HG03439 (cell line): Measurements from ENCODE around the gene CPNE5.

Experiments used
- ATAC-seq: cut with Tn5 transposase; IDR thresholded peaks from one replicate; pipeline ENCODE4 v1.9.1; 2021; ENCODE audit warnings: mild to moderate bottlenecking, moderate library complexity; ENCODE audit not compliant: unreplicated experiment

CPNE5 gene

GRCh38 chr6:36858407-36858981 lies 19.2 kb upstream of the CPNE5 start:
- ATAC-seq: no peak

GRCh38 chr6:36857325-36857724 lies 18.1 kb upstream of the CPNE5 start:
- no peak for ATAC-seq

DNA sequence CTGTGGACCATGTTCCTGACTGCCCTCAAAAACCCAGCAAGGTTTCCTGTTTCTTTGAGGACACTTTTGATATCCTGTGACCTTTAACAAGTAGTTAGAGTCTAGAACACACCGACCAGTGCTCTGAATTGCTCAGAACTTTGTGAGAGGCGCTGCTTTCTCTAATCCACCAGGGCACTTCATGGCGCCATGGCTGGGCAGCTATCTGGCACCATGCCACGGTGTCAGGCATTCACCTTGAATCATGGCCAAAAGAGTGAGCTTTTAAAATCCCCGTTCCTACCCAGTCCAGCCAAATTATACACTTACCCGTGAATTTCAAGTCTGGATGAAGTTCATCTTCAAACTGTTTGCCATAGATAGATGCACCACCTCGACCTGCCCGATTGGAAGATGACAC lies 17.0 kb upstream of the CPNE5 start:
- no peak for ATAC-seq

DNA sequence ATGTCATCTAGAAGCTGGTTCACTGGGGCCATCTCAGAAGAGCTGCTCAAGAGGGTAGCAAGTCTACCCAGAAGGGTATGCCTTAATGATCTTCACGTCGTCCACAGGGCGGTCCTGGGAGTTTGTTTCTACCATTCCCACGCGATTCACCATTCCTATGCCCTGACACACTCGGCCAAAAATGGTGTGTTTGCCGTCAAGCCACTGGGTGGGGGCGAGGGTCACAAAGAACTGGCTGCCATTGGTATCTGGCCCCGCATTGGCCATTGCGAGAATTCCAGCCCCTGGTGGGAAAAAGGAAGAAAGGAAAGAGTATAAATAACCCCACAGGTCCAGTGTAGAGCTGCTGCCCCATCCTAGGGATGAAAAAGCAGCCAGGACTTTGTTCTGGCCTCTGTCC lies 16.5 kb upstream of the CPNE5 start:
- no peak for ATAC-seq

- ATAC-seq: no peak
Observed at GRCh38 chr6:36853325-36853724, 14.1 kb upstream of the CPNE5 start.

- ATAC-seq: no peak
Observed at GRCh38 chr6:36852481-36853147, 13.4 kb upstream of the CPNE5 start.

DNA sequence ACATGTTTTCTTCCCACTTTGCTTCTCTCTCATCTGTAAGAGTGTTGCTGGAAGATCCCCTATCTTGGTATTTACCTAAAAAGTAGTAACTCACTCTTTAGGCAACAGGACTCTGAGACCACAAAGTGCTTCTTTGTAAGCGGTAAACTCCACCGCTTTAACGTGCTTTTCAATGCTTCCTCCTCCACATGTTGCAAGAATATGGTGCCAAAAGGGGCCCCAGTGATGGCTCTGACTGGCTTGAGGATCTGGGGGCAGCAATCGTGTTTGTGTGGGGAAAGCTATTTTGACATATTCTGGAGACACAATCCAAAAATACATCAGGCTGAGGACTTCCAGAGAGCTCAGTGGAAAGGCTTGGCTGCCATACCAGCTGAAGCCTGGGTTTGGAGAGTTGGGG lies 12.4 kb upstream of the CPNE5 start:
- ATAC-seq: no peak

DNA sequence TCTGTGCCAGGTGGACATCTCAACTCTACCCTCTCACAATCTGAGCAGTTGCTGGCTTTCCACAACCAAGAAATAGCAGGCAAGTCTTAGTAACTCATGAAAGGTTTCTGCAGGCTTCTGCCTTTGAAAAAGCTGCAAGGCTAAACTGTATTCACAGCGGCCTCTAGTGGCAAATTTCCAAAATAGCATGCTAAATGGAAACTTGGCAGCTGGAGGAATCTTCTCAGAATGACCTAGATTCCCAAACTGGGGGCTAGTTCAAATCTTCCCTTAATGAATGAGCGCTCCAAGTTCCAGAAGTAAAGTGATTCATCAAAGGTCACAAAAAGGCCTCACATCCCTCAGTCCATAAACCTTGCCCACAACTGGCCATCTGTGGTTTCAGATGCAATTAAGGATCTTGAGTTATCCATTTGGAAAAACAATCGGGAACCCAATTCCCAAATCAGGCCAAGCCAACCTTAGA lies 11.9 kb upstream of the CPNE5 start:
- ATAC-seq: no peak

DNA sequence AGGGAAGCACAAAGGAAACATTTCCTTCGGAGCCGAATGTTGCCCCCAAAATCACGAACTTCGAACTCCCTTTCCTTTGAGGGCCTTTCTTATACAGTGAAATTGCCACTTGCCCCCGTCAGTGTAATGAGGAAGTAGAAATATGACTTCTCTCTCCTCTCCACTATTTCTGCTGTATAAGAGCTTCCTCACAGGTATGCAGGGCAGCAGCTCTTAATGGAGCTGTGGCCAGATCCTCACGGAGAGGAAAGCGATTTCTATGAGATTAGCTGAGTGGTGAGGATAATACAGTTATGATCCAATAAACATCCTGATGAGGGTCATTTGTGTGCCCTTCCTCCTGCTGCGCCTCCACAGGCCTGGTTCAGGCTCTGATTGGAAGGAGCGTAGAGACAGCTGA lies 10.8 kb upstream of the CPNE5 start:
- no peak for ATAC-seq

- ATAC-seq: no peak
Observed at GRCh38 chr6:36848658-36849441, 9.6 kb upstream of the CPNE5 start.

DNA sequence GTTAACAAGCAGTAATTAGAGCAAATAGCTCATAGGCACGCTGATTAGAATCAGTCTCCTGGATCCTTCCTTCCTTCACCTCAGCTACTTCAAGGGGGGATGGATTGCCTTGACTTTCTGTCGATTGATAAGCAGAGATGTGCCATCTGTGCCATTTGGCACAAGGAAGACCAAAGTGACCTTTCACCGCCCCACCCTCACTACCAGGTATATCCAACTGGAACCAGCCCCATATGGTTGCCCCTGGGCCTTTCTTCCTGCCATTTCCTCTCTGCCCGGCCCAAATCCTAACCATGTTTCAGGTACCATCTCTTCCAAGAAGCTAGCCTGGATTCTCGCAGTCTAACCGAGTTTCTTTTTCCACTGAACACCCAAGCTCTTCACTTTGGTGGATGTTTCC lies 8.7 kb upstream of the CPNE5 start:
- no peak for ATAC-seq

GRCh38 chr6:36847152-36847551 lies 7.9 kb upstream of the CPNE5 start:
- ATAC-seq: no peak

DNA sequence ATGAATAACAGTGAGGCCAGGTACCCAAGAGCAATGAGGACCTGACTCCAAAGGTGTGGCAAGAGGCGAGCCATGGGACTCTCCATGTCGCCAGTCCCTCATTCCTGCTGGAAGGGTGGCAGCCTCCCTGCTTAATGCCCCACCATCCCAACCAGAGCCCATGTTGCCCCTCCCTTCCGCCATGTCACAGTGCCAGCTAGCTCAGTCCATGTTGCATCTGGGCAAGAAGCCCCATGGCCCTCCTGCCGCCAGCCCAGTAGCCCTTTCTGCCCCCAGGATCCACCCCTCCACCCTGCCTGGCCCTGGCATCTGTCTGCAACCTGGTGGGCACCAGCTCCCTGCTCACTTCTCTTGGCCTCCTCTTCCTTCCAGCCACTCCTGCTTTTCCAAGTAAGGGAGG lies 6.0 kb upstream of the CPNE5 start:
- no peak for ATAC-seq

DNA sequence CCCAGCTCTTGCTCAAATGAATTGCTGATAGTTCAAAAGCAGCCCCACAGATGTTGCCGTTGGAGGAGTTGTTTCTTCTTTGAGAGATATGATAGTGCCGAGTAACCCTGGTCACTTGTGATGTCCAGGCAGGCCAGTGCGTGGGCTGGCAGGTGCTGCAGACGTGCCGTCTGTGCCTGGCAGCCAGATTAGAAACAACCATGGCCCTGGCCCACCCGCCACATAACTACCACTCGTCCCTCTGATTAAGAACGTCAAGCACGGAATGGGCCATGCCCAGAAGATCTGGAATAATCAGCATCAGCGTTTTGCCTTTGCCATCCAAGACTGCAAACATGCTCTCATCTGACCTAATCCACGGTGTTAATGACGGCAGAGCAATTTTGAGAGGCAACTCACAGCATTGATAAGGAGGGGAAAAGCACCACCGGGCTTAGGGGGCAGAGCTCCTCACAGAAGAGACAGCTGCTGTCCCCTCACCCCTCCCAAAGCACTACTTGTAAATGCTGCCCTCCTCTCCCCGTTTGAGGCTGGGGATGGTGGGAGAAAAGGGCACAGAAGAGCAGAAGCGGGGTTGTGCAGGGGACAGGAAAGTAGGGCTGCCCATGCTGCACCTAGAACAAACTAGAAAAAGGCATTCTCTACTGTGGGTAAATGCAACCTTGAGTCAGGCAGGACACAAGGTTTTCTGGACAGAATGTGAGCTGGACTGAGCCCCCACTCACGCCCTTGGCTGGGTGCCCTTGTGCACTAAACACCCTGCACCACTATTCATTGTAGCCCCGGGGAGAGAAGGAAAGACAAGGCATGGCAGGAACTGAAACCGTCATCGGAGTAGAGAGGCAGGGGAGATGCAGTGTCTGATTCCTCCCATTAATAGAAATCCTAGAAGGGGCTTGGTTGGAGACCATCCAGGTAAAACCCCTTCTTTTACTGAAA lies 5.3 kb upstream of the CPNE5 start:
- no peak for ATAC-seq

DNA sequence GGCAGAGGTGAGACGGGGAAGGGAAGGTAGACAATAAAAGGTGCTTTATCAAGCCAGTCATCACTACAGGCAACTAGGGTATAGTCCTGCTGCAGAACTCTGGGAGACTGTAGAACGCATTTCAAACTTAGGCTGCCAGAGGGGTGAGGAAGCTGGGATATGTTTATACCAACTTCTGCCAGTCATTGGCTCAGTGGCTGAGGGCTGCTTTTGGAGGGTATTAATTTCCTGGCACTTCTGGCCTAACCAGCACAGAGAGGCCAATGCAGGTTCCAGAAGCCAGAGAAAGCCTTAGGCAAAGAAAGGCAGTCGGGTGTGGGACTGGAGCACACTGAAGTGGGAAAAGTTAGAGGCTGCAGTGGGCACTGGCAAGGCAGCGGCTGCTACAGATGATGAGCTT lies 3.9 kb upstream of the CPNE5 start:
- no peak for ATAC-seq

- ATAC-seq: no peak
Observed at GRCh38 chr6:36841756-36842155, 2.5 kb upstream of the CPNE5 start.

- no peak for ATAC-seq
Observed at GRCh38 chr6:36840432-36841403, 1.5 kb upstream of the CPNE5 start.

GRCh38 chr6:36839749-36840431 lies 646 bp upstream of the CPNE5 start:
- no peak for ATAC-seq

DNA sequence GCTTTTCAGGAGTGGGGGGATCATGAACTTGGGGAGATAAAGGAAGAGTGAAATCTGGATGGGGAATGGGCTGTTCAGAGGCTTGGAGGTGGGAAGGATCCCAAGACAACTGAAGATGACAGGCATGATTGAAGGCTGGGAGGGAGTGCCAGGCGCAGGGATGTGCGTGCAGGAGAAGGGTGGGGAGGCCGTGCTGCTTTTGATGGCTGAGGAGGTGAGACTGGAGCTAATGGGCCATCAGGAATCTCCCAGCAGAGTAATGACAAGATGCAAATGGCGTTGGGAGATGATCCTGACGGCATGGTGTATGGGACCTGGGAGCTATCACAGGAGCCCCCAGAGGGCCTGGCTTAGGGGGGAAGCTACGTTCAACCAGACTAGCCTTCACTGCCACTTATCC lies 1.6 kb downstream of the CPNE5 start:
- no peak for ATAC-seq

- no peak for ATAC-seq
Observed at GRCh38 chr6:36837022-36837339, 2.3 kb downstream of the CPNE5 start.
